Stimulated activated CD8-positive, alpha-beta memory T cell treated with anti-CD3 and anti-CD28 coated beads, Interleukin-2, amount 100 ng/mL, for 1 hour (primary cell): Measurements from ENCODE around the gene SLC25A33.
"Not testable (repeated sequence)": the region's sequence is repeated elsewhere in the genome, so short reads cannot be mapped to it uniquely, and the experiment has no call there.

Source experiments
- DNase-seq, 2 donors: peaks; one replicate each; pipeline ENCODE4 v3.0.0-alpha.2; 2020; ENCODE audit warnings: low read depth in 2 of 2

Gene SLC25A33

DNA sequence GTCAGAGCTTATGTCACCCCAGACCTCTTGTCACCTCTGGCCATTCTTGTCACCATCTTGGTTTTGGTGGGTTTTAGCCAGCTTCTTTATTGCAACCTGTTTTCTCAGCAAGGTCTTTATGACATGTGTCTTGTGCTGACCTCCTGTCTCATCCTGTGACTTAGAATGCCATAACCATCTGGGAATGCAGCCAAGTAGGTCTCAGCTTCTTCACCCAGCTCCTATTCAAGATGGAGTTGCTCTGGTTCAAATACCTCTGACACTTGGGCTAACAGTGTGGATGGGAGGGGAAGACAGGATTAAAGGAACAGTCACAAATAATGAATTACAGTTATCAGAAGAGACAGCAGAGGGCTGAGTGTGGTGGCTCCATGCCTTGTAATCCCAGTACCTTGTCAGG lies 81.8 kb downstream of the SLC25A33 start:
- no peak for DNase-seq

DNA sequence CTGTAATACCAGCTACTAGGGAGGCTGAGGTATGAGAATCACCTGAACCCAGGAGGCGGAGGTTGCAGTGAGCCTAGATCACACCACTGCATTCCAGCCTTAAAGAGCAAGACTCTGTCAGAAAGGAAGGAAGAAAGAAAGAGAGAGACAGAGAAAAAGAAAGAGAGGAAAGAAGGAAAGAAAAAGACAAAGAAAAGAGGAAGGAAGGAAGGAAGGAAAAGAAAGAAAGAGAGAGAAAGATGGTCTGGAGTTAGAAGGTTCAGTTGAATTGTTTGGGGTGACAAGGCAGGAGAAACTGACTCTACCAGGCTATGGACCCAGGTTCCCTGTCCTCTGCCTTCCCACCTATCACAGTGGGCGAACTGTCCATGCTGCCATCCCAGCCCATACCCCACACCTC lies 84.8 kb downstream of the SLC25A33 start:
- no peak for DNase-seq

DNA sequence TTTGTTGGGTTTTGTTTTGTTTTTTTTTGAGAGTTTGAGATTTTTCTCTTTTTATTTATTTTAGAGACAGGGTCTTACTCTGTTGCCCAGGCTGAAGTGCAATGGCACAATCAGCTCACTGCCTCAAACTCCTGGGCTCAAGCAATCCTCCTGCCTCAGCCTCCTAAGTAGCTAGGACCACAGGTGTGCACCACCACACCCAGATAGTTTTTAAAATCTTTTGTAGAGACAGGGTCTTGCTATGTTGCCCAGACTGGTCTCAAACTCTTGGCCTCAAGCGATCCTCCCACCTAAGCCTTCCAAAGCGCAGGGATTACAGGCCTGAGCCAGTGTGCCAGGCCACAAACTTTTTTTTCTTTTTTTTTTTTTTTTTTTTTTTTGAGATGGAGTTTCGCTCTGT lies 85.8 kb downstream of the SLC25A33 start:
- not testable (repeated sequence) for DNase-seq

DNA sequence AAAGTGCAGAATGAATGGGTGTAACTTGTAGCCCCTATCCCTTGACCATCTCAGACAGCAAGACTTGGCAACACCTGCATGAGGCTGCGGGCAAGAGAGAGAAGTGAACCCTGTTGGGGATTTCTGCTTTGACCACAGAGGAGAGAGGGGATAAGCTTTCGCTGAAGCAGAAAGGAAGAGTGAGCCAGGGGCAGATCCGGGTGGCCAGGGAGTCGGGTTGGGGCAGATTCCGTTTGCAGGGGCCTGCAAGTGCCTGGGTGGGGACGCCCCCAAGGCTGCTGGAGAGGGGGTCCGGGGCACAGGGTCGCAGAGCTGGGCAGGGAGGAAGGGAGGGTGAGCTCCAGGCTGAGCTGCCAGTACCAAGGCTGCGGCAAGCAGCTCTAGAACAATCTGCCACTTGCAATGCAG lies 86.9 kb downstream of the SLC25A33 start:
- DNase-seq, result no peak

DNA sequence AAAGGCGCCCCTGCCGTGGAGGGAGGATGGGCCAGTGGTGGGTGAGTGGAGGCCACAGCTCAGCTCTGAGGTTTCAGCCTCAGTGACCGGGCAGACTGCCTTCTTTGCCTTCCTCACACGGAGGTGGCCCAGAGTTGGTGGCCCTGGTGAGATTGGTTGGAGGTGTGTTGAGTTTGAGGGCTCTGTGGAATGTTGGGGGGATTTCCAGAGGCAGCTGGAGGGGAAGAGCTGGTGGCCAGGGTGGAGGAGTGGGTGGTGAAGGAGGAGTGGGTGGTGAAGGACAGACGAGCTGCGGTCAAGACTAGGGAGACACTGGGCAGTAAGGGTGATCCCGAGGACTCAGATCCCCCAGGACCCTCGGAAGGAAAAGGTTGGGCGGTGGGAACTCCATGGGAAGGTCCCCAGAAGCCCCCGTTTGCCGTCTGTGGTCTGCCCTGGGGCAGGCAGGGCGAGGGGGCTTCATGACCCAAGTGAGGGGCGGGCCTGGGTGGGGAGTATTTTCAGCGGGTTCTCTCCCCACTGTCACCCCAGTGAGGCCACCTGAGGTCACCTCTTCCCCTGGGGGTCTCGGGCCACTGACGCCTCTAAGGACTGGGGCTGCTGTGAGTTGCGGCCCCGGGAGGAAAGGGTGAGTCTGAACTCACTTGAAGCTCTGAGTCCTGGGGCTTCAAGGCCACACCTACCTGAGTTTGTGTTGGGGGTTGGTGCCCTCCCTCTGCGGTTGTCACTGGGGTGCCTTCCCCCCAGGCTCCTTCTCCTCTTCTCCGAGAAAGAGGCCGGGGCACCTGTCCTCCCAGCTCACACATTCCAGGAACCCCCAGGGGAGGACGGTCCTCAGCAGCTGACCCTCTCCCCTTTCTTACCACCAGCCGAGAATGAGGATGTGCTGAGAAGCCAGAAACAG lies 89.5 kb downstream of the SLC25A33 start:
- peak; percentile 50 to 55 for DNase-seq

DNA sequence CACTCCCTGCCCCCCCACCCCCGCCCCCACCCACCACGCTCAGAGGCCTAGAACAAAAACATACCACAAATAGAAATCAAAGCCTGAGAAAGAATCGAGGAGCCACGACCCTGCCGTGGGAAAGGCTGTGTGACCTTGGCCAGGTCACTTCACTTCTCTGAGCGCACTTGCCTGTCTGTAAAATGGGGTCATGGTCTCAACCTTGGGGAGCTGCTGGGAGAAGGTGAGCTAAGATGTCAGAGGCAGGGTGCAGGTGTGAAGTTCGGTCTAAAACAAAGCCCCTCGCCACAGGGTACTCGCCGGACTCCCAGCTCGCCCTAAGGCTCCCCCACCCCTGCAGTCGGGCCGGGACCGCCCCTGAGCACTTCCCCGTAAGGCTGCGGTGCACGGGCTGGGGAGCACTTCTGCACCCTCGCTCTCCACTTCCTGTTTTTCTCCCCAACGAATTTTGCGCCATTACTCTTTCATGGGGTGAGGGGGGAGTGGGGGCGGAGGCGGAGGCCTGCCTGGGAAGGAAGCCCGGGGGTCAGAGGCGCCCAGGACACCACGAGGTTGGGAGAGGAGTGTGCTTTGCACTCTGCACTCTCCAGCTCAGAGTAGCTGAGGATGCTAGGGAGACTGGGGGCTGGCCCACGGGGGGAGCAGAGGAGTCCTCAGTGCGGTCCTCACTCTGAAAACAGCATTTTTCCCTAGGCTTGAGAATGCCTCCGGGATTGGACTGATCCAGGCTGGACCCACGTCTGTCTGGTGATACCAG lies 90.4 kb downstream of the SLC25A33 start:
- peak; percentile 43 to 50 for DNase-seq

DNA sequence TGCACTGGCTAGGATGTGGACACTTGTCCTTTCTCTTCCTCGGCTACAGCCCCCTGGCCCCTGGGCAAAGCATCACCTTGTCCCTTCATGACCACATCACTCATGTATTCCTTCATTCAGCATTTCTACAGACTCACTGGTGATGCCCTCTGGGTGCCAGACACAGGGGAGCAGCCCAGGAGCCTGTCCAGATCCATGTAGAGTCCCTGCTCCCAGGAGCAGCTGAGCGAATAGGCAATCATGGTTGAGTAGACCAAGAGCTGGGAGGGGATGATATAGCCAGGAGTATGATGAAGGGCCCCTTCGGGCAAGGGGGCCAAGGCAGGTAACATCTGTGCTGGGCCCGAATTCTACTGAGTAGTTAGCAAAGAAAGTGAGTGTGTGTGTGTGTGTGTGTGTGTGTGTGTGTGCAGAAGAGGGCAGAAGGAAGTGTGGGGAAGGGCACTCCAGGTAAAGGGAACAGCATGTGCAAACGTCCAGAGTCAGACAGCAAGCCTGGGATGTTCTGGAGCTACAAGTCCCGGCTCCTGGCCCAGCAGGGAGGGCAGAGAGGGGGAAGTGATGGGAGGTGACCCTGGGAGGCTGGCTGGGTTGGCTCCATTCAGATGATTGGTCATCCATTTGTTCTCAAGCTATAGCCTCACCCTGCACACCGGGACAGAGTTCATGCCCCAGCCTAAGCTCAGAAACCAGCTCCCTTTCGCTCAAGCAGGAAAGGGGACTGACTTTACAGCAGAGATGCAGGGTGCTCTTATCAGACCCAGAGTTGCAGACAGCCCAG lies 91.3 kb downstream of the SLC25A33 start:
- no peak for DNase-seq

DNA sequence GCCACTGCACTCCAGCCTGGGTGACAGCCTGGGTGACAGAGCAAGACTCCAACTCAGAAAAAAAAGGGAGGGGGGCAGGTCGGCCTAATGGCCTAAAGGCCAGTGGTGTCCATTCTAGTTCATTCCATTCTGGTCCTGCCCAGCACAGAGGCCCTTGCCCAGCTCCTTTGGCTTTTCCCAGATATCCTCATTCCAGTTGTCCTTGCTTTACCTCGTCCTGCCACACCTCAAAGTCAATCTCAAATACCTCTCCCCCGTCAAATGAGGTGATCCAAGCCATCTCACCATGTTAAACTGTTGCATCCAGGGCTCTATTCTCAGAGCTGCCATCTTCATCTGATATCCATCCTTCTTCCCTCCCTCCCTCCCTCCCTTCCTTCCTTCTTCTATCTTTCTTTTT lies 92.3 kb downstream of the SLC25A33 start:
- DNase-seq, result no peak

DNA sequence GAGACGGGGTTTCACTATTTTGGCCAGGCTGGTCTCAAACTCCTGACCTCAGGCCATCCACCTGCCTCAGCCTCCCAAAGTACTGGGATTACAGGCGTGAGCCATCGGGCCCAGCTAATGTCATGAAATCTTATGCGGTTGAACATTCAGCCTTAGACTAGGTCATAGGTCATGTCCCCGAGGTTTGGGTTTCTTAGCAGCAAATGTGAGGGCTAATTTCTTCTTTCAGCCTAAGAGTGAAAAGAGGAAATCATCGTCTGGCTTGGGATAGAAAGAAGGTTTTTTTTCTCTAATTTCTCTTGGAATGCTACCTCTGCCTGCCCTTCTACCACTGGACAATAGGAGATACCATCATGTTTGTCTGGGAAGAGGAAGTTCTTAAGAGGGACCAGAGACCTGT lies 94.2 kb downstream of the SLC25A33 start:
- no peak for DNase-seq

DNA sequence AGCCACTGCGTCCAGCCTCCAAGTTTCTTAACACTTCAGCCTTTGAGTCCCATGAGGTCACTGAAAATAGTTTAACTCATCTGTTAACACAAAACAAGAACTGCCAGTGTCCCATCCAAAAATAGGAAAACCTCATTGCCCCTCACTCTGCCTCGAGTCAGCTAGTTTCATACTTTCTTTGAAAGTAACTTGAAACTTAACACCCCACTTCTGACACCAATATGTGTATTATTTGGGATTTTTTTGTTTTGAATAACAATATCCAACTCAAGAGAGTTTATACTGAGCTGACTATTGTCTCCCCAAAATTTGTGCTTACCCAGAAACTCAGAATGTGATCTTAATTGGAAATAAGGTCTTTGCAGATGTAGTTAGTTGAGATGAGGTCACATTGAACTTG lies 95.3 kb downstream of the SLC25A33 start:
- DNase-seq, result no peak
